Endothelial cell of hepatic sinusoid (primary cell): ENCODE measurements around the gene CCDC148.

Experiments used
- in situ Hi-C: cut with HindIII; loops from 2 replicates; pipeline ENCODE4 v1.10.0; 2017; ENCODE audit warnings: low sequenced_read_pairs

Gene CCDC148

GRCh38 chr2:158184001-158184400 lies 272.6 kb downstream of the CCDC148 start:
- in situ Hi-C loops, result loop anchor here (25.0 kb wide), 1 partner anchor 578 kb away; no protein-coding TSS in a partner anchor

DNA sequence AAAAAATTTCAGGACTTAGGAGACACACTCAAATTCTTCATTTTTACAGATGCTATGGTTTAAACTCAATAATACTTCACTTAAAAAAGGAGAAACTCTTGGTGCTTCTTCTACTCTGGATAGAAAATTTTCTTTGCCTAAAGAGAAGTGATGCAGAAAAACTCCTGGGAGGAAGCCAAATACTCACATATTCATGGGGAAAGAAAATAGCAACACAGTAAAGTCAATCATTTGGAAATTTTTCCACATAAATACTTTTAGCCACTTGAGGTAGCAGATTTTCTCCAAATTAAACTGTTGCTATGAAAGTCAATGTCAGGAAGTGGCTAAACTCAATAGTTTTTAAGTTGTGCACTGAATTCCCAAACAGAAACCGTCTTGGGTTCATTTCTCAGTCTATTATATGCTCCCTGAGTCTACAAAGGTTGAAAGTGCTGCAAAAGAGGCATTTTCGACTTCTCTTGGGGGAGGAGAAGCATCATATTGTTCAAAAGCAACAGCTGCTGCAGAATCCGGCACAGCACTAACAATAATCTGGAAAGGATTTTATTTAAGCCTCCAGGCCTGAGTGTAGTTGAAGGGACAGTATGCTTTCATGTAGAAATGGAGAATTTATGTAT lies 273.8 kb downstream of the CCDC148 start:
- in situ Hi-C loops, result loop anchor here (25.0 kb wide), 1 partner anchor 580 kb away; no protein-coding TSS in a partner anchor

DNA sequence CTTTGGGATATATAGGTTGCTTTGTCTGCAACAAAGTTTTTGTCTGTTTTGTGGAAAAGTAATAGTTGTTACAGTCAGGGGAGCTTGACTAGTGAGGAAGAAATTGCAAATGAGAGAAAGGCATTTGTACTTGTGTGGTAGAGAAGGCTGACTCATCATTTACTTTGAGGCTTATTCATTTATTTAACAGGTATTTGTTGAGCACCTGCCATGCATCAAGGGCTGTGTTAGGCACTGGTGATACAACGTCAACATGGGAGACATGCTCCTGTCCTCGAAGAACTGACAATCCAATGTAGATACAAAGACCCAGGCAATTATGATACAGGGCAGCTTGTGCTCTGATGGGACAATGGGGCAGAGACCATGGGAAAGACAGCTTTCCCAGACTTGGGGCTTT lies 275.4 kb downstream of the CCDC148 start:
- in situ Hi-C loops, result loop anchor here (25.0 kb wide), 1 partner anchor 581 kb away; no protein-coding TSS in a partner anchor

DNA sequence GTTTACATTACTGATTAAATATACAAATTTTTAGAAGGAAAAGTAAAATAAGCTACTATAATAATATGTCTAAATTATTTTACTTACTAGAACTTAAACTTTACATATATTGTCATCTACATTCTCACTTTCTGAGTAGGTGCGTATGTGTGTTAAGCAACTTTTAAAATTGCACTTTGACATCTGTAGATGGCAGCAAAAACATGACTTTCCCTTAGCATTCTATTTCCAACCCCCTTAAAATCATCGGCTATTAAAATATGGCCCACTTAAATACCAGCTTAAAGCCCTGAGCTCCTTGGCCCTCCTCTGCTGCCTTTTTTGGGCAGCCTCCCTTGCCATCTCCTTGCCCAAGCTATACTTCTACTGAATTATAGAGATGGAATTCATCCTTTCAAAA lies 276.9 kb downstream of the CCDC148 start:
- in situ Hi-C loops, result loop anchor here (5.0 to 25.0 kb wide), 3 partner anchors 52 to 583 kb away; no protein-coding TSS in a partner anchor

- in situ Hi-C loops, result loop anchor here (5.0 to 25.0 kb wide), 3 partner anchors 51 to 584 kb away; no protein-coding TSS in a partner anchor
Observed at GRCh38 chr2:158178646-158179045, 277.9 kb downstream of the CCDC148 start.

DNA sequence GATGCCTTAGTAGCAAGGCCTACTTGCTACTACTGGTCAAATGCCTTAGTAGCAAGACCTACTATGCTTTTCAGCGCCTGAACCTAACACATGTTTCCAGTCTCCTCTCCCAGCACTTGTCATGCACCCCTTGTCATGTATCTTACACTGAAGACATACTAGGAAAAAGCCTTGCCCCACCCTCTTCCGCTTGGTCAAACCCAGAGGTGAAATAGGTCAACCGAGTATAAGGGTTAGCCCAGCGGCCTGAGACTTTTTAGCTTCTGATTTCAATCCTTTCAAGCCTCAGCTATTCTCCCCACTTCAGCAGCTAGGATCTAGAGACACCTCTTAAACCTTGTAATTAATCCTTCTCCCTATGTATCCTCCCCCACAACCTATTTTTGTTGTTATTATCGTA lies 281.6 kb downstream of the CCDC148 start:
- in situ Hi-C loops, result loop anchor here (5.0 to 25.0 kb wide), 3 partner anchors 48 to 587 kb away; no protein-coding TSS in a partner anchor

DNA sequence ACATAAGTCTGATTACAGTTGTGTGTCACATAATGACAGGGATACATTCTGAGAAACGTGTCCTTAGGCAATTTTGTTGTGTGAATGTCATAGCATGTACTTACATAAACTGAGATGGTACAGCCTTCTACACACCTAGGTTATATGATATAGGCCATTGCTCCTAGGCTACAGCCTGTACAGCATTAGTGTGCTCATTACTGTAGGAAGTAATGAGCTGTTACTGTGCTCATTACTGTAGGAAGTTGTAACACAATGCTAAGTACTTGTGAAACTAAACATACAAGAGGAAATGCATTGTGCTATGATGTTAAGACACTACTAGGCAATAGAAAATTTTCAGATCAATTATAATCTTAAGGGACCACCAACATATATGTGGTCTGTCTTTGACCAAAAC lies 282.1 kb downstream of the CCDC148 start:
- in situ Hi-C loops, result no loop called here

DNA sequence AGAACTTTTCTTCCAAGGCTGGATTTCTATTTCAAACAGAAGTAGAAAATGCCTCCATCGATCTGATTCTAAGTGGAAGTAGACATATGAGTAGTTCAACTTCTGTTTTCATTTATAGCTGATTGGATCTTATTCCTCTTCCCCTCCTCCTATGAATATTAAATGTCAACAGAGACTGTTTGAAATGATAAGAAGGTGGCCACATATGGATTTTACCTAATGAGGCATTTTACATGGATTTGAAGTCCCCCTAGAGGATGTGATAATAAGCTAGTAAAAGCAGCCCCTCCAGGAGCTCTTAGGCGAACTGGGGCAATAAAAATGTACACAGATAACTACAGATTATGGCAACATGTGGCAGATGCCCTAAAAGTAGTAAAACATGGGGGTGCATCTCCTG lies 283.8 kb downstream of the CCDC148 start:
- in situ Hi-C loops, result no loop called here

DNA sequence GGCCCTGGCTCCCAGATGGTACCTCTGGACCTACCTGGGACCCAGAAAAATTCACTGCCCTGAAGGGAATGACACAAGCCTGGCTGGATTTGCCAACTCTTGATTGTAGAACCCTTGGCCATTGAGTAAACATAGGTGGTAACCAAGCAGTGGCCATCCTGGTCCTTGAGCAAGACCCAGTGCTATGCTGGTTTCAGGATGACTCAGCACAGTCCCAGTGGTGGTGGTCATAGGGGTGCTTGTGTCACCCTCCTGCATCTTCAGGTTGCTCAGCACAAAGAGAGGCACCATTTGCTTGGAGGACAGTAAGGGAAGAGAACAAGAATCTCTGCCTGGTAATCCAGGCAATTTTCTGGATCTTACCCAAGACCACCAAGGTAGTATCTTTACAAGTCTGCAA lies 302.0 kb downstream of the CCDC148 start:
- in situ Hi-C loops, result no loop called here

DNA sequence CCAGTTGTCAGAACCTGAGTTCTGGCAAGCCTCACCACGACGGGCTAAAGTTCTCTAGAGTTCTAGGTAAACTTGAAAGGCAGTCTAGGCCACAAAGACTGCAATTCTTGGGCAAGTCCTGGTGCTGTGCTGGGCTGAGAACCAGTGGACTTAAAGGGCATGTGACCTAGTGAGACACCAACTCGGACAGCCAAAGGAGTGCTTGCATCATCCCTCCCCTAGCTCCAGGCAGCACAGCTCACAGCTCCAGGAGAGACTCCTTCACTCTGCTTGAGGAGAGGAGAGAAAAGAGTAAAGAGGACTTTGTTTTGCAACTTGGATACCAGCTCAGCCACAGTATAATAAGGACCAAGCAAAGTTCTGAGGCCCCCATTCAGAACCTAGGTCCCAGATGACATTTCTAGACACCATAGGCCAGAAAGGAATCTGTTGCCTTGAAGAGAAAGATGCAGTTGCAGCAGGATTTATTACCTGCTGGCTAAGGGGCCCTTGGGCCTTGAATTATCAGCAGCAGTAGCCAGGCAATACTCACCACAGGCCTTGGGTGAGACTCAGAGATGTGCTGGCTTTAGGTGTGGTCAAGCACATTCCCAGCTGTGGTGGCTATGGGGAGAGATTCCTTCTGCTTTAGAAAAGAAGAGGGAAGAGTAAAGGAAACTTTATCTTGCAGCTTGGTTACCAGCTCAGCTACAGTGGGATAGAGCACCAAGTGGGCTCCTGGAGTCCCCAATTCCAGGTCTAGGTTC lies 303.1 kb downstream of the CCDC148 start:
- in situ Hi-C loops, result no loop called here

GRCh38 chr2:158144914-158145625 lies 311.5 kb downstream of the CCDC148 start:
- in situ Hi-C loops, result no loop called here

DNA sequence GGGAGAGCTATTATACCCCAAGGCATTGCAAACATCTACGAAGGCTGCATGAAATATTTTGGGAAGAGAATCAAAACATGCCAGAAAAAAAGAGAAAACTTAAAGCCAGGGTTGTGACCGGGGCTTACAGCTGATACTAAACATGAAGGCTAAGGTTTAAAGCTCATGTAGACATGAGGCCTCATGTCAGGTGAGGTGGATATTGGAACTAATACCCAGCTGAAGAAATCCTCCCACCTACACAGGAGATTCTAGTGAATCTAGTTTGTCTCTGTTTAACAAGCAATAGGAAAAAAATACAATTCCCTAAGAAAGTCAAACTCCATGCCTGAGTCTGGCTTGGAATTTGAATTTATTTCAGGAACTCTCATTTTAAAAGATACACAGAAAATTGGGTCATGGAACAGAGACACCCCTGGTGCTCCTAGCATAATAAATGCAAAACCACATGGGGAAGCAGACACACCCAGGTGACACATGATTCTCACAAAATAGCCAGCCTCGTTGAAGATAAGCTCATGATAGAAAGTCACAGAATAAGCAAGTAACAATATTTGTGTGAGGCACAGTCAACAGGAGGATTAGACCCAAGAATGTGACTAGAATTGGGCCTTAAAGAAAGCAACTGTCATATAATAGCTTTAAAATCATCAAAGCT lies 312.7 kb downstream of the CCDC148 start:
- in situ Hi-C loops, result no loop called here

GRCh38 chr2:158142568-158143332 lies 313.8 kb downstream of the CCDC148 start:
- in situ Hi-C loops, result no loop called here

- in situ Hi-C loops, result no loop called here
Observed at GRCh38 chr2:158142165-158142564, 314.4 kb downstream of the CCDC148 start.

DNA sequence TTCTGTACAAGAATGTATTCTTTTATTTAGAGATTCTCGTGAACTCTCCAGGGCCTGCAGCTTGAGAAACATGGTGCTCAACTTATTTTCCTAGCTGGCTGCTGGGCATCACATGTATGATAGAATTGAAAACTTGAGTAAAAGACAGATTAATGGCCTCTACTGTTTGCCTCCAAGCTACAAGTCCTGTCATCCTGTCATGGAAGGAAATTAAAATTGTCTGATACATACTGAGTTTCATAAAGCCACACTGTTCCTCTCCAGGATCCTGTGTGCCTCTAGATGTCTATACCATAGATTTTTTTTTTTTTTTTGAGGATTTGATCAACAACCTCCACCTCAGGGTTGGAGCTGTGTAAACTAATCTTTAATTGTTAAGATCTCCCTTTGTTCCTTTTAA lies 316.4 kb downstream of the CCDC148 start:
- in situ Hi-C loops, result no loop called here

DNA sequence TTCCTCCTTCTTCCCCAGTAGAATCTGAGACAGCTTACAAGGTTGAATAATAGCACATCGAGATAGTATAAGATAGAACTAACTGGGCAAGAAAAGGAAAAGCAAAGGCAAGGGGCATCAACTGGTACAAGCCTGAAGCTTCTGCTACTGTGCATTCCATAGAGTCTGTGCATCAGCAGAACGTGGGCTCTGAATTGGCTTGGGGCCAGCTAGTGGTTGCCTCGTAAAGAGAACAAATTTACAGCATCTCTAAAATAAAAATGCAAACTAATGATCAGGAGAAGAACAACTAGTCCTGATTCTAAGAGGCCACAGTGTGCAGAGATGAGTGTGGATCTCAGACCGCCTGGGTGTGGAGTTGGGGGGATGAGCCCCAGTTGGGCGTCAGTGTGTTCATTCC lies 318.3 kb downstream of the CCDC148 start:
- in situ Hi-C loops, result no loop called here

DNA sequence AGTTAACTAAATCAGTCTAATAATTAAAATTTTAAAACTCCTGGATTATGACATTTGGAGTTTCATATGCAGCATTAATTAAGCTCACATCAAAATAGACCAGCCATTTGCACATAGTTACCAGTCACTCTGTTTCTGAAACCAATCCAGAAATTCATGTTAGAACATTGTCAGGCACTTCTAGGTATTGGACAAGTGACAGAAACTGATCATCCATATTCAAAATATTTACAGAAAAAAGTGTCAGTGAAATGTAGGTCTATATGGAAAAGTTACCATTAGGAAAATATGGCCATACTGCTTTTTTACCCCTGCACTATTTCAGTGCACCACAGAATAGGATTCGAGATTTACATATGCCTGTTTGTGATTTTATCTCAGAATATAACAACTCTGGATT lies 321.5 kb downstream of the CCDC148 start:
- in situ Hi-C loops, result no loop called here

DNA sequence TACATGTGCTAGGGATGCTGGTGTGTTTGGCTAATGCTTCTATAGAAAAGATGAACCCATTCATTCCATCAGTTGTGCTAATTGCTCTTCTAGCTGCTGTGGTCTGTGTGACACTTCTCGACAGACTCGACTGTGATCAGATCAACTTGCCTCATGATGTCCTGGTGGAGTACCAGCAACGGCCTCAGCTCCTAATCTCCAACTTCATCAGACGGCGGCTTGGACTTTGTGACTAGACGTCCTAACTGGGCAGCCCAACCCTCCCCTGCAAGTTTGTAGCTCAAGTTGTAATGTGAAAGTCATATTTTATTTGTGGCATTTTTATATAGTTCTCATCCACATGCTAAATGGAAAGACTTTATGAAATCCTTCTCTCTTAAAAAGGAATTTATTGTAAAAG lies 321.9 kb downstream of the CCDC148 start:
- in situ Hi-C loops, result no loop called here

GRCh38 chr2:158134055-158134454 lies 322.5 kb downstream of the CCDC148 start:
- in situ Hi-C loops, result no loop called here

GRCh38 chr2:158131919-158132566 lies 324.5 kb downstream of the CCDC148 start:
- in situ Hi-C loops, result no loop called here
